ENCODE data around the gene EIF2S3.
"Not testable (repeated sequence)": the region's sequence is repeated elsewhere in the genome, so short reads cannot be mapped to it uniquely, and the experiment has no call there.

Gene EIF2S3

DNA sequence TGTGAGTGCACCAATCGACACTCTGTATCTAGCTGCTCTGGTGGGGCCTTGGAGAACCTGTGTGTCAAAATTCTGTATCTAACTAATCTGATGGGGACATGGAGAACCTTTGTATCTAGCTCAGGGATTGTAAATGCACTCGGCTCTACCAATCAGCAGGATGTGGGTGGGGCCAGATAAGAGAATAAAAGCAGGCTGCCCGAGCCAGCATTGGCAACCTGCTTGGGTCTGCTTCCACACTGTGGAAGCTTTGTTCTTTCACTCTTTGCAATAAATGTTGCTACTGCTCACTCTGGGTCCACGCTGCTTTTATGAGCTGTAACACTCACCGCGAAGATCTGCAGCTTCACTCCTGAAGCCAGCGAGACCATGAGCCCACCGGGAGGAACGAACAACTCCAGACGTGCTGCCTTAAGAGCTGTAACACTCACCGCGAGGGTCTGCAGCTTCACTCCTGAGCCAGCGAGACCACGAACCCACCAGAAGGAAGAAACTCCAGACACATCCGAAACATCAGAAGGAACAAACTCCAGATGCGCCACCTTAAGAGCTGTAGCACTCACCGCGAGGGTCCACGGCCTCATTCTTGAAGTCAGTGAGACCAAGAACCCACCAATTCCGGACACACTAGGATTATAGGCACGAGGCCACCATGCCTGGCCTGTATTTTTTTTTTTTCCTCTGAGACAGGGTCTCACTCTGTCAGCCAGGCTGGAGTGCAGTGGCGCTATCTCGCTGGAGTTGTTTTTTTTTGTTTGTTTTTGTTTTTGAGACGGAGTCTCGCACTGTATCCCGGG, 4.0 kb upstream of the EIF2S3 start:
- not testable (repeated sequence) for FAIRE-seq

DNA sequence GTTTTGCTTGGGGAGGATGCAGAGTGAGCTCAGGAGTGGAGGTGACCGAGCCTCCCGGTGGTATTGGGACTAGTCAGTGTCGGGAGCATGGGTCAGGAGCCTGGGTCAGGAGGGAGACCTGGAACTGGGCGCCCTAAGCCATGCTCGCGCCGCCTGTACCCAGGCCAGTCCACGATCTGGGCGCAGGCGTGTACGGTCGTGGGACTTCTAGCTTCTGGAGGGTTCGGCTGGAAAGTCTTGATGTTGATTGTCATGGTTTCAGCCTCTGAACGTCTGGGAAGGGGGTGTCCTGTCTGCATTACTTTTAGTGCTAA, 244 bp downstream of the EIF2S3 start:
- FAIRE-seq: no peak

- no peak for FAIRE-seq
Observed at GRCh38 chrX:24063488-24063887, 8.7 kb downstream of the EIF2S3 start.

GRCh38 chrX:24069877-24070276, 15.1 kb downstream of the EIF2S3 start:
- FAIRE-seq: no peak

DNA sequence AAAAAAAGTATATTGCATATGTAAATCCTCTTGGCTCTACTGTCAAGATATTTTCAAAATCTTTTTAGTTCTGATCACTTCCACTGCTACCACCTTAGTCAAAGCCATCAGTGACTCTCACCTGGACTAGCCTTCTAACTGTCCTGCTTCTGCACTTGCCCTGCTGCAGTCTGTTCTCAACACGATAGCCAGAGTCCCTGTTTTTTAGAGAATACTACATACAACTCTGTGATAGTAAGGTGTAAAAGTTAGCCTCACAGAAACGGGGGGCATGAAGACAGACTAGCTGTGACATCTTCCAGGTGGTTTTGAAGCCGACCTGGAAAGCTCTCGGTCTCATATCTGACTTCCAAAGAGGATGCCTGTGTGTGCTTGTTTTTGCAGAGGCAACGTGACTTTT, 24.7 kb downstream of the EIF2S3 start:
- FAIRE-seq: no peak

DNA sequence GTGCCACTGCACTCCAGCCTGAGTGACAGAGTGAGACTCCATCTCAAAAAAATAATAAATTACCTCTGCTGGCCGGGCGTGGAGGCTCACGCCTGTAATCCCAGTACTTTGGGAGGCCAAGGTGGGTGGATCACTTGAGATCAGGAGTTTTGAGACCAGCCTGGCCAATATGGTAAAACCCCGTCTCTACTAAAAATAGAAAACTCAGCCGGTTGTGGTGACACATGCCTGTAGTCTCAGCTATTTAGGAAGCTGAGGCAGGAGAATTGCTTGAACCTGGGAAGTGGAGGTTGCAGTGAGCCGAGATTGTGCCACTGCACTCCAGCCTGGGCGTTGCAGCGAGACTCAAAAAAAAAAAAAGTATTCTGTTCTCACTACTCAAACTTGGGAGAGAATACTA, 25.5 kb downstream of the EIF2S3 start:
- FAIRE-seq: not testable (repeated sequence)

GRCh38 chrX:24080704-24081103, 25.9 kb downstream of the EIF2S3 start:
- FAIRE-seq: no peak

DNA sequence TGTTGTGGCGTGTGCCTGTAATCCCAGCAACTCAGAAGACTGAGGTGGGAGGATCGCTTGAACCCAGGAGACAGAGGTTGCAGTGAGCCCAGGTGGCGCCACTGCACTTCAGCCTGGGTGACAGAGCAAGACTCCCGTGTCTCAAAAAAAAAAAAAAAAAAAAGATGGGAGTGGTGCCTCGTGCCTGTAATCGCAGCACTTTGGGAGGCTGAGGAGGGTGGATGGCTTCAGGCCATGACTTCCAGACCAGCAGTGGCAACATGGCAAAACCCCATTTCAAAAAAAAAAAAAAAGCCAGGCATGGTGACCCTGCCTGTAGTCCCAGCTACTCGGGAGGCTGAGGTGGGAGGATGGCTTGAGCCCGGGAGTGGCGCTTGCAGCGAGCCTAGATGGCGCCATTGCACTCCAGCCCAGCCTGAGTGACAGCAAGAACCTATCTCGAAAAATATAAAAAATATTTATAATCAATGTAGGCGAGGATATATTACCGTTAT, 27.0 kb downstream of the EIF2S3 start:
- peak; percentile 83 for FAIRE-seq

- FAIRE-seq: no peak
Observed at GRCh38 chrX:24082447-24082846, 27.7 kb downstream of the EIF2S3 start.

DNA sequence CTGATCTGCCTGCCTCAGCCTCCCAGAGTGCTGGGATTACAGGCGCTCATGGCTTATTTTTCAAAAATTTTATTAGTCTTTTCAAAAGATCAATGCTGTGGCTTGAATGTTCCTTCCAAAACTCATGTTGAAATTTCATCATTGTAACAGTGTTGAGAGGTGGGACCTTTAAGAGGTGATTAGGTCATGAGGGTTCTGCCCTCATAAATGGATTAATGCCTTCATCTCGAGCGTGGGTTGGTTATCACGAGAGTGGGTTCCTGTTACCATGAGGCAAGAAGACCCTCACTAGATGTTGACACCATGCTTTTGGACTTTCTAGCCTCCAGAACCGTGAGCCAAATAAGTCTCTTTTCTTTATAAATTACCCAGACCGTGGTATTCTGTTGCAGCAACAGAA, 30.3 kb downstream of the EIF2S3 start:
- FAIRE-seq: no peak

- no peak for FAIRE-seq
Observed at GRCh38 chrX:24090300-24091200, 35.8 kb downstream of the EIF2S3 start.

- no peak for FAIRE-seq
Observed at GRCh38 chrX:24093746-24094145, 39.0 kb downstream of the EIF2S3 start.

DNA sequence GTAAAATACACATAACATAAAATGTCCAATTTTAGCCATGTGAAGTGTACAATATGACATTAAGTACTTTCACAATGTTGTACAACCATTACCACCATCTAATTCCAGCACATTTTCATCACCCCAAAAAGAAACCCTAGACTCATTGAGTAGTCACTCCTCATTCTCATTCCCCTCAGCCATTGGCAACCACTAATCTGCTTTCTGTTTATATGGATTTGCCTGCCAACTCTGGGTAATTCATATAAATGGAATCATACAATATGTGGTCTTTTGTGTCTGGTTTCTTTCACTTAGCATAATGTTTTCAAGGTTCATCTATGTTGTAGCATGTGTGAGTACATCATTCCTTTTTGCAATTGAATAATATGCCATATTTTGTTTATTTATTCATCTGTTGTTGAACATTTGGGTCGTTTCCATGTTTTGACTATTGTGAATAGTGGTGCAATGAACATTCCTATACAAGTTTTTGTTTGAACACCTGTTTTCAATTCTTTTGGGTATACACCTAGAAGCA, 43.0 kb downstream of the EIF2S3 start:
- FAIRE-seq: no peak

GRCh38 chrX:24098932-24099331, 44.2 kb downstream of the EIF2S3 start:
- no peak for FAIRE-seq

- no peak for FAIRE-seq
Observed at GRCh38 chrX:24099394-24099793, 44.6 kb downstream of the EIF2S3 start.

GRCh38 chrX:24100713-24101112, 46.0 kb downstream of the EIF2S3 start:
- FAIRE-seq: no peak

DNA sequence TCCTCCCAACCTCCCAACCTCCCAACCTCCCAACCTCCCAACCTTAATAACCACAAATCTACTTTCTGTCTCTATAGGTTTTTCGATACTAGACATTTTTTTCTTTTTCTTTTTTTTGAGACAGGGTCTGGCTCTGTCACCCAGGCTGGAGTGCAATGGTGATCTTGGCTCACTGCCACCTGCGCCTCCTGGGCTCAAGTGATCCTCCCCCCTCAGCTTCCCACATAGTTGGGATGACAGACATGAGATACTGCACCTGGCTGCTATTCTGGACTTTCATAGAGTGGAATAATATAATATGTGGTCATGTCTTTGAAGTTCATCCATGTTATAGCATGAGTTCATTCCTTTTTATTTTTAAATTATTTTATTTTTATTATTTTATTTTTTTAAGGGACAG, 55.3 kb downstream of the EIF2S3 start:
- no peak for FAIRE-seq

GRCh38 chrX:24113181-24113580, 58.4 kb downstream of the EIF2S3 start:
- FAIRE-seq: no peak

GRCh38 chrX:24117258-24117657, 62.5 kb downstream of the EIF2S3 start:
- no peak for FAIRE-seq

GRCh38 chrX:24124244-24124799, 69.6 kb downstream of the EIF2S3 start:
- FAIRE-seq: no peak

- FAIRE-seq: no peak
Observed at GRCh38 chrX:24125028-24125612, 70.4 kb downstream of the EIF2S3 start.
